GM10248 (cell line): ENCODE data around the gene RFPL3.
"Not testable (repeated sequence)": the region's sequence is repeated elsewhere in the genome, so short reads cannot be mapped to it uniquely, and the experiment has no call there.

Experiments used
- CTCF ChIA-PET: fragments of 300-600 bp; sonication (Branson Sonifier 250); formaldehyde crosslinking; extraction: SDS; loops from one replicate; lab custom pipeline; 2021; ENCODE audit warnings: antibody characterized with exemption; lab: Yijun Ruan, JAX
- POLR2A ChIA-PET: fragments of 350-650 bp; sonication (Branson Sonifier 250); formaldehyde crosslinking; extraction: SDS; loops from one replicate; lab custom pipeline; 2020; ENCODE audit warnings: antibody characterized with exemption; lab: Yijun Ruan, JAX
- DNase-seq: peaks from one replicate; pipeline ENCODE4 v3.0.0; 2012; ENCODE audit errors: extremely low spot score
- CTCF ChIP-seq: IDR thresholded peaks from 2 replicates; pipeline ENCODE4 v1.5.1; 2012; ENCODE audit warnings: mild to moderate bottlenecking, low read depth; ENCODE audit errors: extremely low read depth, missing control alignments, control extremely low read depth

RFPL3 gene

DNA sequence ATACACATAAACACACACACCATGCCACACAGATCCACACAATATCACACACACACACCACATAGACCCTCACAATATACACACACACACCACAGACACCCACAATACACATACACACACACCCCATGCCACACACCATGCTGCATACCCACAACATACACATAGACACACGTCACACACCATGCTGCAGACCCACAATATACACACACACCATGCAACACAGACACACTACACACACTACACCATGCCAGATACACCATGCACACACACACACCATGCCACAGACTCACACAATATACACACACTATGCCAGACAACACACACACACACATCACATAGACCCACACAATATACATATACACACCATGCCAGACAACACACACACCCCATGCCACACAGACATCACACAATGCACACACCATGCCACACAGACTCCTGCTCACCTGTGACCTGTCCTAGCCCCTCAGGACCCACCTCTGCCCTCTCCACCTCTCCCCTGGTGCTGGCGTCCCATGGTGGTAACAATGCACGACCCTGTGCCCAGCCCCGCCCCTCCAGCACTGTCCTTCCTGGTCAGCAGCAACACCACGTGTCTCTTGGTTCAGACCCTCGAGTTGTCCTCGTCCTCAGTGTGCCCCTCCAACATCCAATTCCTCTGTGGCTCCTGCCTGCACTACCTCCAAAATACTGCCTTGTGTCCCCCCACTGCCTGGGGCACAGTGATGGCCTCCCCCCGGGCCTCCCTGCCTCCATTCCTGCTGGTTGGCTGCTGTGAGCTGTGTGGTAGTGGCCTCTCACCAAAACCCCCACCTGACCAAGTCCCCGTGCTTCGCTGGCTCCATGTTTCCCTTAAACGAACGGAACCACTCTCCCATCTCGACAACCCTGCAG lies 23.7 kb upstream of the RFPL3 start:
- POLR2A ChIA-PET: no interaction called here
- DNase-seq: no peak
- CTCF ChIA-PET: no interaction called here
- no peak for TF ChIP-seq CTCF

GRCh38 chr22:32334660-32335365 lies 22.9 kb upstream of the RFPL3 start:
- POLR2A ChIA-PET: no interaction called here
- CTCF ChIA-PET: interaction anchor here (1.0 kb wide), 1 partner anchor 55 kb away, joined by 3 read pairs; no protein-coding TSS in a partner anchor
- DNase-seq: no peak
- no peak for TF ChIP-seq CTCF

GRCh38 chr22:32335471-32335870 lies 22.2 kb upstream of the RFPL3 start:
- TF ChIP-seq CTCF: no peak
- POLR2A ChIA-PET: no interaction called here
- no peak for DNase-seq
- CTCF ChIA-PET: interaction anchor here (1.0 kb wide), 2 partner anchors 13 to 54 kb away, joined by 3 read pairs; no protein-coding TSS in a partner anchor

DNA sequence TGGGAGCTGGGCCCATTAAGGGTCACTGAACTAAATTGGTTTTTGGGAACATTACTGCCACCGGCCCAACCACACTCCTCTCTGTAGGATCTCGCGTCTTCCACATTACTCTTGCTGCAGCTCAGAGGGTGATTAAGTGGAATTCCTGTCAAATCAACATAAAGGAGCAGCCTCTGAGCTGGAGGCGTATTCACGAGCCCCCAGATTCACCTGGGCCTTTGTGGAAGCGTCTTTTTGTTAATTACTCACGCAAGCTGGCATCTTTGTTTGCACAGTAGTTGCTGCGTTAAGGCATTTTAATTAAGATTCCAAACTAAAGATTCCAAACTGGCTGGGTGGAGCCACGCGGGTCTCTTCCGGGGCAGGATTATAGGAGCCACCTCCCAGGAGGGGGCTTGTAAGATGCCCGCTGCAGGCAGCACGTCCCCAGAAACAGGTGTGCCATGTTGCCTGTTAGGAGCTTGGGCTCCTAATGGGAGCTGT lies 21.5 kb upstream of the RFPL3 start:
- POLR2A ChIA-PET: no interaction called here
- CTCF ChIA-PET: interaction anchor here (1.0 kb wide), 1 partner anchor 14 kb away, joined by 3 read pairs; no protein-coding TSS in a partner anchor
- no peak for DNase-seq
- no peak for TF ChIP-seq CTCF

DNA sequence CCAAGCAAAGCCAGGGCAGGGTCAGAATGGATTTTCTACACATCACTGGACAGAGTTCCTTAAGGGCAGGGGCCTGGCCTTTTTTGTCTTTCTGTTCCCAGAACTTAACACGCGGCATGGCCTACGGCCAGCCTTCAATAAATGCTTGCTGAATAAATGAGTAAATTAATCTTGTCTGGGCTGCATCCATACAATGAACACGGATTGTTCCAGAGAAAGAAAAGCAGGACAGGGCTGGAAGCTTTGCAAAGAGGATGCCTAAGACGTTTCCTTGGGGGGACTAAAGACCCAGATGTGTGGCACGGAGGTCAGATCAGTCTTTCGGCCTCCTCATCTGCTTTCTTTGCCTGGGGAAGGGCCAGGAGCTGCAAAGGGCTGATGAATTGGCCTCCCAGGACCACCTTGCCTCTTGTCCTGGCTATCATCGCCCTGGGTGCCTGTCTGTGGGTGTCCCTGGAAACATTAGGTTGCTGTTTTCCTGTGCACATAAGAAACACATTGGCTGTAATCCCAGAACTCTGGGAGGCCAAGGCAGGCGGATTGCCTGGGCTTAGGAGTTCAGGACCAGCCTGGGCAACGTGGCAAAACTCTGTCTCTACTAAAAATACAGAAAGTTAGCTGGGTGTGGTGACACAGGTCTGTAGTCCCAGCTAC lies 20.8 kb upstream of the RFPL3 start:
- ChIA-PET POLR2A (no interaction called here), CTCF (no interaction called here)
- TF ChIP-seq CTCF: no peak
- no peak for DNase-seq

DNA sequence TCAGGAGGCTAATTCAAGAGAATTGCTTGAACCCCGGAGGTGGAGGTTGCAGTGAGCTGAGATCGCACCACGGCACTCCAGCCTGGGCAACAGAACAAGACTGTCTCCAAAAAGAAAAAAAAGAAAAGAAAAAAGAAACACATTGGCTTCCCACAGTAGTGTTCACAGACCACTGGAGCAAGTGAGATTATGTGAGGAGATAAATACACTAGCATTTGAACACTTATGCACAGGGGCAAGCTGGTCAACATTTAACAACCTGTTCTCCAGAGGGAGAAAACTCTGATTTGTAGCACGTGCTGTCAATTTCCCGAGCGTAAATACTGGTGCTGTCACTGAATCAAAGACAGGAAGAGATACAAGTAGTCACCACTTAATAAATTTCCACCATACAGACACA lies 20.2 kb upstream of the RFPL3 start:
- DNase-seq, POLR2A ChIA-PET, CTCF ChIA-PET: not testable (repeated sequence)

DNA sequence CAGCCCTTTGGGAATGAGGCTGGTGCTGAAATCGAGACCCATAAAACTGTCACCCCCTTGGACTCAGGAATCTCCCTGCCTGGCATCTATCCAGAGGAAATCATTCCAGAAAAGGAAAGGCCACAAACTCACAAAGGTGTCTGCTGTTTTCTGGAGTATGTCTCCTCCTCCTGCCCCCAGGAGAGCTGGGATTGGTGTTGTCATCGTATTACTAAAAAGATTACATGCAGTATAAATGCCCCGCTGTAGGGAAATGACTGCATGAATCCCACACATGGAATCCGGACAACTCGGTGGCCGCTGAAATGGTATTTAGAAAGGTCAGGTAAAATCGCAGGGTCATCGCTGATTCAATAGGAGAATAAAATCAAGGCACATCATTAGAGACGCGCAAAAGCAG lies 18.9 kb upstream of the RFPL3 start:
- DNase-seq: no peak
- no peak for TF ChIP-seq CTCF
- ChIA-PET POLR2A (no interaction called here), CTCF (interaction anchor here (1.1 kb wide), 1 partner anchor 361 kb away, joined by 3 read pairs; no protein-coding TSS in a partner anchor)
